HG02938 (cell line): ENCODE results near the gene EMILIN2.
"Not testable (repeated sequence)": the region's sequence is repeated elsewhere in the genome, so short reads cannot be mapped to it uniquely, and the experiment has no call there.

ENCODE experiments used
- ATAC-seq: cut with Tn5 transposase; IDR thresholded peaks from one replicate; pipeline ENCODE4 v1.9.1; 2021; ENCODE audit warnings: mild to moderate bottlenecking, moderate library complexity; ENCODE audit not compliant: unreplicated experiment

Gene EMILIN2

DNA sequence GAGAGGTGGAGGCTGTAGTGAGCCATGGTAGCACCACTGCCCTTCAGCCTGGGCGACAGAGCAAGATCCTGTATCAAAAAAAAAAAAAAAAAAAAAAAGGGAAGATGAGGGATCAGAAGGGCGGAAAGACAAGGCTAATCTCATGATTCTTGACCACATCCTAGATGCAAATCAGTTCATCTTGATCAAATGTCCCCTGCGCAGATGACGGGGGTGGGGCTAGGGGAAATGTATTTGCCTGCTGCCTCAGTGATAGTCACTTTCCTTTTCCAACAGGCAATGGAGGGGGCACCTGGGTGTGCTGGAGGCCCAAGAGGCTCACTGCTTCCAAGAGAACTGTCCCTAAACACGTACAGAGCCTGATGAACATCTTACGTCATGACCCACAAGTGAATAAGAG, 3.7 kb upstream of the EMILIN2 start:
- no peak for ATAC-seq

DNA sequence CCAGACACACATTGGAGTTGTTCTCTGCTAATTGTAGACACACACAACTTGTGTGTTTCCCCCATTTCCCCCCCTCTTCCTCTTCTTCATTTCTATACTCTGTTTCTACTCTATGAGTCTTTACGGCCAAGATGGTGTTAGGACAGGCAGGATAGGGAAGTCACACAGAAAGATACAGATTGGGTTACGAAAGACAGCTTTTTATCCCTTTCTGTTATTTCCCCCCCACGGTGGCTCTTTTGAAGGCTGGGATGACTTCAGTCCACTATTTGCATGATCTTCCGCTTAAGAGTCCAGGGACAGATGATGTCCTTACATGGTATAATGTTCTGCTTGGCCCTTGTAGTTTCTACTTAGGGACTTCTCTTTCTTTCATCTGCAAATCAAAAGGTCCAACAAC, 1.6 kb upstream of the EMILIN2 start:
- no peak for ATAC-seq

DNA sequence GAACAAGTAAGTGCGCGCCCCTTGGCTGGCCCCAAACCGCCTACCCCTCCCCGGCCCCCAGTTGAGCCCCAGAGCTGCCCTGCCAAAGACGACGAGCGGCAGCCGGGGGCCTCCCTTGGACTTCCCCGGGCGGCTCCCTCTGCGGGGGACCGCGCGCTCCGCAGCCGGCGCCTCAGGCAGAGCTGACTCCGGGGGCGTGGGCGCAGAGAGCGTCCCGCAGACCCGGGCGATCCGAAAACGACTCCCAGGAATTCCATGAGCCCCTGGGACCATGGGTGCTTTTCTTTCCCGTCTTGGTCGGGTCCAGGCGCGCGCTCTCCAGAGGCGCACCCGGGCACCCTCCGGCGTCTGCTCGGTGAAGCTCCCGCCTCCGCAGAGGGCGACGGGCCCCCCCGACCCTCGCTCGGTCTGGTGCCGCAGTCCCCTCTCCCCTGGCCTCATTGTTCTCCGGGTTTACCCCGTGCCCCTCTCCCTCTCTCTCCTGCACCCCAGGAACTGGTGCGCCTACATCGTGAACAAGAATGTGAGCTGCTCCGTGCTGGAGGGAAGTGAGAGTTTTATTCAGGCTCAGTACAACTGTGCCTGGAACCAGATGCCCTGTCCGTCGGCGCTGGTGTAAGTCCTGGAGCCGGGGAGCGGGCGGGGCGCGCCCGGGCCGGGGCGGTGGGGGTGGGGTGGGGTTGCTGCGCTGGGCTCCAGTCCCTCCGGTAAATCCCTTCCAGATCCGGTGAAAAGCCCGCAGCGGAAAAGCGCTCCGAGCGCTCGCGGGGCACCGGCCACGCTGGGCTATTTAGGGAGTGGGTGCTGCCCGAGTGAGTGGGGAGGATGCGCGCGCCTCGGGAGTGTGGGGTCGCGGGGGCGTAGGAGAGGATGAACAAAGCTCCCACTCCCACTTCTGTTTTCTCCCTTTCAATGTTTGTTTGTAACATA, 776 bp downstream of the EMILIN2 start:
- ATAC-seq = no peak

DNA sequence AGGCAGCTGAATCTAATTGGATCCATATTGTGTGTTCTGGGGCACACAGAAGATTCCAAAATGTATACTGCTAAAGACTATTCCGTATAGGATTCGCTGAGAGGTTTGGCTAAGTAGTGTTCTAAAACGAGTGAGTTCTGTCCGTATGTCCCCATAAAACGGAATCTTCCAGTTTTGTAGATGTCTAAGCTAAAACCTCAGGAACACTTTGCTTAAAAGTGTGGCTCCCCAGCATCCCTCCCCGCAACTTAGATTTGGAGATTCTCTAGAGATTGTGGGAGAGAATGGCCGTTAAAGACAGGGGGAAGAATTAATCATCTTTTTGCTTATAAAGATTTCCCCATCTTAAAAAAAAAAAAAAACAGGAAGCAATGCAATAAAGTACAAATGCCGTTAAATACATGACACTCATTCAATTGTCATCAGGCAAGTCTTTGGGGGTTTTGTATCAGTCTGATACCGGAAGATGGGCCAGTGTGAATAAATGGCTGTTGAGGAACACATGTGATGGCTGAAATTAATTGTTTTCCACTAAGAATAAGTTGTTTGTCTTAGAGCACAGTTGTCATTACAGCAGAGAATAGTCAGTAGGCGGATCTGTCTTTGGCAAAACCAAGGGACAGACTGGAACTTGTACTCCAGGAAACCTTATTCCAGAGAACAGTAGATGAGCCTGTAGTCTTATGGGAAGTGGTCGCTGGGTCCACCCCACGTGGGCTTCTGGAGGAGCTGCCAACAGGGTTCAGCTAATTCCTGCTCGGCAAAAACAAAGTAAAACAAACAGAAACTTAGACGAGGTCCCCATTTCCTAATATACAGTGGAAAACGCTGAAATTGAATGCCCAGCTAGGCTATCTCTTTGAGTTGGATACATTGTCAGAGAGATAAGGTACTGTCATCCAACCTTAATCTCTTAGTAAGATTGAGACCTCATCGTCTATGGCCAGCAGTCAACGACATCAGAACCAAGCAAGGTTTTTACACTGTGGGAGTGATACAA, 1.7 kb downstream of the EMILIN2 start:
- ATAC-seq = no peak

DNA sequence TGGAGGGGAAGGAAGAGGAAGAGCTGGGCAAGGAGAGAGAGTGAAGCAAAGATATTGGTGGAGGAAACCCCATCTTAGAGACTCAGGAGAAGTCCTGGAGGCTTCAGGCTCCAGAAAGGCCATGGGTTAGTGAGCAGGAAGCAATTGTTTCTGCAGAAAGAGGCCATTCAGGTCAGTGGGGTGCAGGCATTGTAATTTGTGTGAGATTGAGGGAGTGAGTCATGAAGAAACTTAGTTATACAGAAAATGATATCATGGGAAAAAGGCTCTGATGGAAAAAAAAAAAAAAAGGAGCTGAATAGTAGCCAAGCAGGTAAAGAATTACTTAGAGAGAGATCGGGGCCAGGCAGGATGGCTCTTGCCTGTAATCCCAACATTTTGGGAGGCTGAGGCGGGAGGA, 4.0 kb downstream of the EMILIN2 start:
- no peak for ATAC-seq

DNA sequence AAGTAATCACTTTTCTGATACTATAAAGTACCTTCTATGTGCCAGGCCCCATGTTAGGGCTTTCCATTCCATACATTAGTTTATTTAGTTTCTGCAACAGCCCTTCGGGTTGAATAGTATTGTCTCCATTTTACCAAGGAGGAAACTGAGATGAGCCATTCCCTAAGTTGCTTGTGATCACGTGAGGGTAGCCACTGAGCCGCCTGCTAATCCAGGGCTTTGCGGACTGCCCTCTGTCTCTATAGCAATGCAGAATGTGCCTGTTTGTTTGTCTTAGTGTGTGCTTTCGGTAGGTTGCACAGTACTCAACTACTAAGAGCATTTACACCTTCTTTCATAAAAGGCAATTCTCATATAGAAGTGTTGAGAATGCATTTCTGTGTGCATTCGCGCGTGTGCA, 5.0 kb downstream of the EMILIN2 start:
- no peak for ATAC-seq

DNA sequence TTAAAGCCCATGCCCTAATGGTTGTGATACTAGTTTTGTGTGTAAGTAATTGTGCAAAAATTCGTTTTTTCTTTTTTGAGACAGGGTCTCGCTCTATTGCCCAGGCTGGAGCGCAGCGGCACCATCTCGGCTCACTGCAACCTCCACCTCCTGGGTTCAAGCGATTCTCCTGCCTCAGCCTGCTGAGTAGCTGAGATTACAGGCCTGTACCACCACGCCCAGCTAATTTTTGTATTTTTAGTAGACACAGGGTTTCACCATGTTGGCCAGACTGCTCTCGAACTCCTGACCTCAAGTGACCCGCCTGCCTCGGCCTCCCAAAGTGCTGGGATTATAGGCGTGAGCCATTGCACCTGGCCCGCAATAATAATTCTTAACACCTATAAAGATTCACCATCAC, 5.7 kb downstream of the EMILIN2 start:
- ATAC-seq = not testable (repeated sequence)

DNA sequence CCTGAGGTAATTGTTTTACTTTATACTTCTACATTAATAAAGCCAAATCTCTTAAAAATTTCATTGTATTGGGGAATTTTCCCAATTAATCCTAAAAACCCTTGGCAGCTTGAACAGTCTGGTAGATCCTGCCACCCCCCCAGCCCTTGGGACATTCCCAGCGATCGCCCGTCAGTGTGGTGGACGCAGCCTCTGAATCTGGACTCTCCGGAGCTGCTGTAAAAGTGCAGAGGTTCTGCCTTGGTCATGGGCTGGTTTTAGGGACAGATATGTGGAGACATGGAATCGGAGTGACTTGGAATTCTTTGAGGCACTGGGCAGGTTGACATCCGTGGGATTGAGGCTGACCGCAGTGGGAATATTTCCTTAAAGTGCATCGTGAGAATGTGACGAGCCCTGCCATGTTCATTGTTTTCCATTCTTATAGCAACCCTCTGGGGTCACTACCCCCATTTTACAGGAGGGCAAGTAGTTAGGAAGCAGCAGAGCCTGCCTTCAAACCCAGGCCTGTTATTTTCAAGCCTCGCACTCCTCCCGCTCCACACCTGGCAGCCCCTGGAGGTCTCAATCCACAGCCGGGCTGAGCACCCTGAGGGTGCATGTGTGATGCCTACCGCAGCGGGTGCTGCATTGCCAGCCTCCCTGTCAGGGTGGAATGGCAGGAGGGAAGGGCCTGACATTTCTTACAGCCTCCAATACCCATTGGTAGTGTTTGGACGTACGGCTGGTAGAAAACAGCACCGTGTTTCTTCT, 6.5 kb downstream of the EMILIN2 start:
- ATAC-seq = no peak

DNA sequence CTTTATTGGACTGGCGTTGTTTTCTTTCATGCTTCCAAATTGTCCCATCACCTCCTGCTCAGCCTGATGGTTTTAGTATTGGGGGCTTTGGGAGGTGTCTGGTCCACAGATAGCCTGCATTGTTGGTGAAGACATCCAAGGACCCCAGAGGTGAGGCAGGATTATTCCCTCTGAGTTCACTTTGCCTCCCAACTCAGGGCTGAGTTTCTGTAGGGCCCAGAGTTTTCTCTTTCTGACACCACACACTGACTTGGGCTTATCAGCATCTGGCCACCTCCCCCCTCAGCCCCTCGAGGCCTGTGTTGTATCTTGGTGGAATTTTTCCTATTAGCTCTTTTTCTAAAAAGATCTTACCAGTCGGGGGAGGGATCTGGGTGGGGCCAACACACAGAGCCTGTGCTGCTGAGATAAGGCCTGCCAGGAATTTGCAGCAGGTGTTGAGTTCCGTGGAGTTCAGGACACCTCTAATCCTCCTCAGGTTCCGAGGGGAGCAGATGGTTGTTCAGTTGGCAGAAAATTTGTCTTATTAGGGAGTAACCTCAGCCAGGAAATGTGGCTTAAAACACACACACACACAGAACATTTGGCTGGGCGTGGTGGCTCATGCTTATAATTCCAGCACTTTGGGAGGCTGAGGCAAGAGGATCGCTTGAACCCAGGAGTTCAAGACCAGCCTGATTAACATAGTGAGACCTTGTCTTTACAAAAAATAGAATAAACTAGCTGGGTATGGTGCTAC, 7.3 kb downstream of the EMILIN2 start:
- ATAC-seq = no peak

DNA sequence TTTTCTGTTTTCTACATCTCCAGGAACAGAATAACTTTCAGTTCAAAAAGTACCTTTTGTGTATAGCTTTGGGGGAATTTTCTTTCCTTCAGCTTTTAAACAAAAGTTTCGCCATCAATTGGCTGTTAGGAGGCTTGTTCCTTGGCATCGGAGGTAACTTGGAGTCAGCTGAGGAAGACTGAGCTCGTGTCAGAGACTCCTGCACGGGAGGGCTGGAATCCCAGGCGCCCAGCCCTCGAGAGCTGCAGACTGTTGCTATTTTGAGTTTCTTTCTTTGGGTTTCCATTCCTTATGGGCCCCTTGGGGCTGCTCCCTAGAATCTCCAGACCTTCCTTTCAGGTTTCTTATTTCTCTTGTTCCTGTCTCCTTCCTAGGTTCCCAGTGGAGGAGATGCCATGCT, 8.1 kb downstream of the EMILIN2 start:
- no peak for ATAC-seq

DNA sequence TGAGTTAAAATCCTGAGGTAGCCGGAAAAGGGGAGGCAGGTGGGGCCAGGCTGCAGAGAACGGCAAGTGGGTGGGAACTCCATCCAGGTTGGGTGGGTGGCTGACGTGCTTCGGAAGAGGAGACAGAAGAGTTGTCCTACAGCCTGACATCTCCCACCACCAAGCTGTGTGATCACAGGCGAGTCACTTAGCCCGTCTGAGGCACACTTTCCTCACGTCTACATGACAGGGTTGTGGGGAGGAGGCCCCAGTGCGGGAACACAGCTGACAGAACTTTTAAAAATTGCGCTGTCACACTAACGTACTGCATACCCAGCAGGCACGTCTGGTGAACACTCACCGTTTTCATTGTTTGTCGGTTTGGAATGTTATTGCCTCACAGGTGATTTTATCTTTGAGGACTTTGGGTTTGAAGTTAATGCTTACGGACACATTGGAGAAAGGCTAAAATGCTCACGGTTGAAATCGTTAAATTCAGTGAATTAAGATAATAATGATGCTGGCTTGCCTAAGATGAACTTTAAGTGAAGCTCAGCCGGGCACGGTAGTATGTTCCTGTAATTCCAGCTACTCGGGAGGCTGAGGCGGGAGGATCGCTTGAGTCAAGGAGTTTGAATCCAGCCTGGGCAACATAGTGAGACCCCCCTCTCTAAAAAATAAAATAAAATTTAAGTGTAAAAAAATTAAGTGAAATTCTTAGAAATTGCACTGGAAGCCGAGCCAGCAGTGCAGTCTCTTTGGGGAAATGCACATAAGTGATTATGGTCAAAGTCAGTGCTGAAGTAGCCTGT, 8.9 kb downstream of the EMILIN2 start:
- ATAC-seq = no peak

DNA sequence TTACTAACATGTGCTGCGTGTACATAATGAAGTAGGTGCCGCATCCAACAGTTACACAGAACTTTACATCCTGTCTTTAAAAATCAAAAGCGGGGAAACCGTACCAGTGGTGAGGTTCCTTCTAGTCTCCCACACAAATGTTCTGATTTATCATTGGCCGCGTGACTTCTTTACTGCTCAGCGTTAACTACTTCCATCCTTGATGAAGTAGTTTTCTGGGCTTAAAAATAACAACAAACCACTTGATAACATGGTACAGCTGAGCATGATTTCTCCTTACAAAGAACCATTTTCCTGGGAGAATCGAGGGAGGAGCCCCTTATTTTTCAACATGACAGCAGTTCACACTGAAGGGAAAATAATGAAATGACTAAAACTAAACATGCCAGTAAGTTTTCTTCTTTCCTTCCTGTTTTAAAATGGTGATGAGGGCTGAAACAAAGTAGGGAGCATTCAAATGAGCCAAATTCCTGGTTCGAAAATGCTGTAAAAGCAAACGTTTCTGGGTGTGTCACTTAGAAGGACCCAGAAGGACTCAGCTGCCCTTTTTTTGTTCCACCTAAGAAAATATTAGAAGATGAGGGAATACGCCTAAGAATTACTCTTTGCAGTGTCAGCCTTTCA, 9.9 kb downstream of the EMILIN2 start:
- no peak for ATAC-seq

DNA sequence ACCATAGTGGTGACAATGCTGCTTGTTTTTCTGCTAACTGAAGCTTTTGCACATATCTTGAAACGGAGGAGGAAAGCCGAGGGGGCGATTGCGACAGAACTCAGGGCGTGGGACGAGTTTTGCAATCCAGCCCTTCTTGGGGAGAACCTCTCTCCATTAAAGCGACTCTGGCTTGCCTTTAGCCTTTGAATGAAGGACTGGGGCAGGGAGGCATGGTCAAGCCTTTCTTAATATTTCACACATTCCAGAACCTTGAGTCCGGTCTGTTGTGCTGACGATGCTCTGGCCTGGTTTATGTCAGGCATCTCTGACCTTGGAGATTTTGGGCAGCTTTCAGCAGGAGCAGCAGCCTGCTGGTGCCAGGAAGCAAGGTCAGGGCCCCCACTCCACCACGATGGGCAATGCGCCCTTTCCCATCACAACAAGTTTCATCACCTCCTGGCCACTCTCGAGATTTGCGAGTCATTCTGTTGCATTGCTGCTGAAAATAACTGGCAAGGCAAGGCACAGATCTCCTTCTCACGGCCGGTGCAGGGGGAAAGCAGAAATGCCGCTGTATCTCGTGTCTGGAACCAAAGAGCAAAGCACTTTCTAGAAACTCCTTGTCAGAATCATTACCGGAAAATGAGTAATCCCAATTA, 10.8 kb downstream of the EMILIN2 start:
- ATAC-seq = no peak

DNA sequence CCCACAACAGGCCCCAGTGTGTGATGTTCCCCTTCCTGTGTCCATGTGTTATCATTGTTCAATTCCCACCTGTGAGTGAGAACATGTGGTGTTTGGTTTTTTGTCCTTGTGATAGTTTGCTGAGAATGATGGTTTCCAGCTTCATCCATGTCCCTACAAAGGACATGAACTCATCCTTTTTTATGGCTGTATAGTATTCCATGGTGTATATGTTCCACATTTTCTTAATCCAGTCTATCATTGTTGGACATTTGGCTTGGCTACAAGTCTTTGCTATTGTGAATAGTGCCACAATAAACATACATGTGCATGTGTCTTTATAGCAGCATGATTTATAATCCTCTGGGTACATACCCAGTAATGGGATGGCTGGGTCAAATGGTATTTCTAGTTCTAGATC, 13.6 kb downstream of the EMILIN2 start:
- ATAC-seq = not testable (repeated sequence)

DNA sequence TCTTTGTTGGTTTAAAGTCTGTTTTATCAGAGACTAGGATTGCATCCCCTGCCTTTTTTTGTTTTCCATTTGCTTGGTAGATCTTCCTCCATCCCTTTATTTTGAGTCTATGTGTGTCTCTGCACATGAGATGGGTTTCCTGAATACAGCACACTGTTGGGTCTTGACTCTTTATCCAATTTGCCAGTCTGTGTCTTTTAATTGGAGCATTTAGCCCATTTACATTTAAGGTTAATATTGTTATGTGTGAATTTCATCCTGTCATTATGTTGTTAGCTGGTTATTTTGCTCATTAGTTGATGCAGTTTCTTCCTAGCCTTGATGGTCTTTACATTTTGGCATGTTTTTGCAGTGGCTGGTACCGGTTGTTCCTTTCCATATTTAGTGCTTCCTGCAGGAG, 17.2 kb downstream of the EMILIN2 start:
- ATAC-seq = not testable (repeated sequence)

DNA sequence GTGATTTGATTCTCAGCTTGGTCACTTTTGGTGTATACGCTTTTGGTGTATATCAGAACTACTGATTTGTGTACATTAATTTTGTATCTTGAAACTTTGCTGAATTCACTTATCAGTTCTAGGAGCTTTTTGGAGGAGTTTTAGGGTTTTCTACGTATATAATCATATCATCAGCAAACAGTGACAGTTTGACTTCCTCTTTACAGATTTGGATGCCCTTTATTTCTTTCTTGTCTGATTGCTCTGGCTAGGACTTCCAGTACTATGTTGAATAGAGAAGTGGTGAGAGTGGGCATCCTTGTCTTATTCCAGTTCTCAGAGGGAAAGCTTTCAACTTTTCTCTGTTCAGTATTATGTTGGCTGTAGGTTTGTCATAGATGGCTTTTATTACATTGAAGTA, 19.7 kb downstream of the EMILIN2 start:
- not testable (repeated sequence) for ATAC-seq

DNA sequence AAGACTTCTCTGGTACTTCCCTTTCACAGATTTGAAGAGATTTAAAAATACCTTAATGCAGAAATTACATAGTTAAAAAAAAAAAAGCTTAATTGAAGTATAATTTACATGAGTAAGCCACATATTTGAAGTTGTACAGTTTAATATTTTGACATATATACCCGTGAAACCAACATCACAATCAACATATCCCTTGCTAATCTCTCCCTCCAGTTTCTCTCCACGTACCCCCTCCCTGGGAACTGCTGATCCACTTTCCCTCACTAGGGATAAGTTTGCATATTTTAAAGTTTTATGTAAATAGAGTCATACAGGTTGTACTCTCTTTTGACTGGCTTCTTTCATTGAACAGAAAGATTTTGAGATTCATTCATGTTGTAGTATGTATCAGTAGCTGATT, 22.4 kb downstream of the EMILIN2 start:
- no peak for ATAC-seq

DNA sequence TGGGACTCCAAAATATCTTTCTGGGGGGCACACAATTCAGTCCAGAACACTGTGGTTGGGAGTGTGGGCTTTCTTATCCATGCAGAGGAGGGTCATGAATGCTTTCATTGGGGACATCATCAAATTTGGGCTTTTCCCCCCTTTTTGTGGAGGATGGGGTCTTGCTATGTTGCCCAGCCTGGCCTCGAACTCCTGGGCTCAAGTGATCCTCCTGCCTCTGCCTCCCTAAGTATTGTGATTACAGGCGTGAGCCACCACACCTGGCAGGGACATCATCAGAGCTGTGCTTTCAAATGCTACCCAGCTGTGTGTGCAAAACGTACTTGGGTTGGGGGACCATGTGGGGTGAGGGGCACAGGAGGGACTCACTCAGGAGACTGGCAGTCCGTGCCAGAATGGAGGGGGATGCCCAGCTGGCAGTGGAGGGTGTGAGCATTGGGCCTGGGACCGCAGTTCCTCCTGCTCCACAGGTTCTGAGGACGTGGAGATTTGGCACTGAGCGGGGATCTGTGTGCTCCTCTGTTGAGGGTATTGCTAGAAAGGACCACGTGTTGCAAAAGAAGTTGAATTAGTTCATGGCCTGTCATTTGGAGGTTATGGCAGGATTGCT, 24.4 kb downstream of the EMILIN2 start:
- no peak for ATAC-seq
